GM21619 (cell line): ENCODE measurements around the gene ALOX12B.
"Not testable (repeated sequence)": the region's sequence is repeated elsewhere in the genome, so short reads cannot be mapped to it uniquely, and the experiment has no call there.

Experiments
- ATAC-seq: cut with Tn5 transposase; IDR thresholded peaks from one replicate; pipeline ENCODE4 v1.9.1; 2021; ENCODE audit not compliant: unreplicated experiment

The ALOX12B gene

GRCh38 chr17:8067806-8068205, 19.7 kb downstream of the ALOX12B start:
- ATAC-seq = no peak

DNA sequence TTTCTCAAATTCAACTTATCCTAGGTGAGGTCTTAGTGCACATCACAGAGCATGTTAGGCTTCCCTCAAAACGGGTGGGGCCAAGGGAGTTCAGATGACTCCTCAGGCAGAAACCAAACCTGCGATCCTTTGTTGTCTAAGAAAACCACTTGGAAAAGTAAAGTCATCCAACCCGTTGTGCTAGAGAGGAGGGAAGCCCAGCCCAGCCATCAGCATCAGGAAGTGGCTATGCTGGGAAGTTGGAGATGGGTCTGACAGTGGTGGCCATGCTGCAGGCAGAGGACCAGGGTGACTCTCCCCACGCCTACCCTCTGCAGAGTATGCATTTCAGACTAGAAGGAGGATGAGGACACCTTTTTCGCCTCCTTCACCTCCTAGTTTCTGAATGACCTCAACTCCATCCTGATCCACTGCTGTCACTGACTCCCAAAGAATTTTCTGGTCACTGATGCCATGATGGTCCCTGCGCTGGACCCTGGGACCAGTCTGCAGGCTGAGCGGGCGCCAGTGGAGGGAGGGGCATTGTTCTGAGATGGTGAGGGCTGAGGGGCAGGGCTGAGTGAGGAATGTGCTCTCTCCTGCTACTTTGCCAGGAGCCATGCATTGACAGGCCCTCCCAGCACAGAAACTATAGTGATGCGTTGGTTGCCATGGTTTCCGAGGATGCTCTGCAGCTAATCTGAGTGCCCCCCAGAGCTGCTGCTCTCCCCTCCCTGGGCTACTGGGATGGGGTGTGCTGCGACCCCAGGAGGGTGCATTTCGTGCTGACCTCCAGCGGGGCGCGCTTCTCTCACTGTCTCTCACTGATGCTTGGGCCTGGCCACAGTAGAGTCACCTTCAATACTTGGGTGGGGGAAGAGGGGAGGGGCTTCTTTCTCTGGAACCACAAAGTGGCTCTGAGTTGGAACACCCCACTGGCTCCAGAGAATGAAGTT, 20.4 kb downstream of the ALOX12B start:
- ATAC-seq = no peak

DNA sequence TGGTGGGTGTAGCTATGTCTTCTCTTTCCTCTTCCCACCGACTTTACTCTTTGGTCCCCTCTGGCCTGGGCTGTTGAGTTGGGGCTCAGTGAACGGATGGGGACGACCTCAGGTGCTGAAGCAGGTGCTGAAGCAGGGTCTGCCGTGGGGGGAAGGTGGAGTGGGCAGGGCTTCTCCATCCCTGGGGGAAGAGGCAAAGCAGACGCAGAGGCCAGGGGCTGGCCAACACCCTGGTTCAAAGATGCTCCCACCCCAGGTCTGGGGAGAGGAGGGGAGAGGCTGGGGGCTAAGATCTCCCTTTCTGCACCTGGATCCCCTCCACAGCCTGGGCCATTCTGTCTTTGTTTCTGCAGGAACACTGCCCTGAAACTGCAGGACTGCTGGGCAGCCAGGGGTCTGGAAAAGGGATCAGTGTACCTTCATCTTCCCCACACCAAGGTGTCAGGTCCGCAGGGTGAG, 22.9 kb downstream of the ALOX12B start:
- no peak for ATAC-seq

GRCh38 chr17:8063761-8064534, 23.6 kb downstream of the ALOX12B start:
- ATAC-seq = no peak

DNA sequence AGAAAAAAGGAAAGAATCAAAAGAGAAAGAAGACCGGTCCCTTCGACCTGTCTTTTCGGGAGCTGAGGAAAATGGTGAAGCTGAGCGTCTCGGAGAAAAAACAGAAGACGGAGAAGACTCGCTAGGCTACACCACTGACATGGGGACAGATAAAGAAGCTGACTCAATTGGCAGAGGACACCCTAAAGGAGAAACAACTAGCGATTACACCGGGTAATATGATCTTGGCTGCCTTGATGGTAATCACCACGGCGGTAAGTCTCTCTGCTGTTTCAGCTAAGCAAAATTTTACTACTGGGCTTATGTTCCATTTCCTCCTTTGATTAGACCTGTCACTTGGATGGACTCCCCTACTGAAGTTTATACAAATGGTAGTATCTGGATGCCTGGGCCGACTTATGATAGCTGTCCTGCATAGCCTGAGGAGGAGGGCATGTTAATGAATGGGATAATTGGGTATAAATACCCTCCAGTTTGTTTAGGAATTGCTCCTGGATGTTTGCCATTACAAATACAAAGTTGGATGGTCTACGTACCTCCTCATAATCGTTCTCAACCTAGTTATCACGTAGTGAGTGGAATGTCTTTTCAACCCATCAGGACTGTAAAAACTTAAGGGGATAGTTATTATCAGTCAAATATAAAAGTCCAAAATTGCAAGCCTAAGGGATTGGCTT, 24.6 kb downstream of the ALOX12B start:
- no peak for ATAC-seq

GRCh38 chr17:8062435-8062806, 25.1 kb downstream of the ALOX12B start:
- no peak for ATAC-seq

- not testable (repeated sequence) for ATAC-seq
Measured at GRCh38 chr17:8061851-8062250, 25.7 kb downstream of the ALOX12B start.

DNA sequence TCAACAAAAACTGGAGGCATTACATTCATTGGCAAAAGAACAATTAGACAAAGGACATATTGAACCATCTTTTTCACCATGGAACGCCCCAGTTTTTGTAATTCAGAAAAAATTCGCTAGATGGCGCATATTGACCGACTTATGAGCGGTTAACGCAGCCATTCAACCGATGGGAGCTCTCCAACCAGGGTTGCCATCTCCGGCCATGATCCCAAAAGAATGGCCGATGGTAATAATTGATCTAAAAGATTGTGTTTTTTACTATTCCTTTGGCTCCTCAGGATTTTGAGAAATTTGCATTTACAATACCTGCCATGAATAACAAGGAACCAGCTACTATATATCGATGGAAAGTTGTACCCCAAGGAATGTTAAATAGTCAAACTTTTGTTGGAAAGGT, 27.2 kb downstream of the ALOX12B start:
- ATAC-seq = no peak

- ATAC-seq = no peak
Measured at GRCh38 chr17:8059131-8059530, 28.4 kb downstream of the ALOX12B start.

- ATAC-seq = no peak
Measured at GRCh38 chr17:8057691-8058114, 29.8 kb downstream of the ALOX12B start.

DNA sequence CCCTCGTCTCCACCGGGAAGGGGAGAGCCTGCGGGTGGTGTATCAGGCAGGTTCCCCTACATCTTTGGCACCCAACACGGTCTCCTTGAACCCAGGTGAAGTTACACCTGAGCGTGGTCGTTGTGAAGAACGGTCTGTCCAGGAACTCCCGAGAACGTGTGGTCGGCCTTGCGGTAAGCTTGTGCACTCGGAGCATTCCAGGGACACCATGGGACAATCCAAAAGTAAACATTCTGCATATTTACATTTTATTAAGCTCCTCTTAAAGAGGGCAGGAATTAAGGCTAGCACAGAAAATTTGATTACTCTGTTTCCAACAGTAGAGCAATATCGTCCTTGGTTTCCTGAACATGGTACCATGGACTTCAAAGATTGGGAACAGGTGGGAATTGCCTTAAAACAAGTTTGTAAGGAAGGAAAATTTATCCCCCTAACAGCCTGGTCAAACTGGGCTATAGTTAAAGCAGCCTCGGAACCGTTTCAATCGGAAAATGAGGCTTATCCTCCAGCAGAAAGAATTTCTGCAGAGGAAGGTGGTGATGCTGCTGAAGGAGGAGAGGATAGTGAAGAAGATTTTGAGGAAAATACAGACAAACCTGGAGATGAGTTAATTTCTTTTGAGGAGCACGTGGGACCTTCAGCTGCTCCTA, 30.4 kb downstream of the ALOX12B start:
- no peak for ATAC-seq

DNA sequence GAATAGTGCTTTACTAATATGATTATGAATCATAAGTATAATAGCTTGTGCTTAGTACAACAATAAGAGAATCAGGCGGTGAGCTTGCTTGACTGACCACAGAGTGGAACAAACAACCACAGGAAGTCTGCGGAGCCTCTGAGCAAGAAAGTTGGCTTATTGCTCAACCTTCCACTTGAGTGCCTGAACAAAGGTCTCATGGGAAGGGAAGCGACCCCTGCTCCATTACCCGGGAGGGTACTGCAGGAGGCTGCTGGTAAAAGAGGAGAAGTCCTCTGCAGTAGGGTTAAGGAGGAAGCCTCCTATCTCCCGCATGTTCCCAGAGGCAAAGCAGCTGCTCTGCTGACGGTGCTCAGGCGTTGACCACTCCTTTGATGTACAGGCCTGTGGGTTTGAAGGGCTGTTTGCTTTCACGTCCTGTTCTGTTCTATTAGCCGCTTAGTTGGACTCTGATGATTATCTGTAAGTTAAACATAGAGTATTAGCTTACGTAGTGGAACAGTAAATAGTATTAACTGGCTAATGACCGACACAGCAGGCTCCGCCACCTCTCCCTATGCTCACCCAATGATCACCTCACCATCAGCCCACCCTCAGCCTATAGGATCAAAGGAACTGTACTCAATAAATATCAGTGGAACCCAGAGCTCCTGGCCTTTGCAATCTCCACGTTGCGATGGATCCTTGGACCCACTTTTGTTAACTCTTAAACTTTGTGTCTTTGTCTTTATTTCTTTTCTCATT, 31.1 kb downstream of the ALOX12B start:
- ATAC-seq = peak; percentile 58

DNA sequence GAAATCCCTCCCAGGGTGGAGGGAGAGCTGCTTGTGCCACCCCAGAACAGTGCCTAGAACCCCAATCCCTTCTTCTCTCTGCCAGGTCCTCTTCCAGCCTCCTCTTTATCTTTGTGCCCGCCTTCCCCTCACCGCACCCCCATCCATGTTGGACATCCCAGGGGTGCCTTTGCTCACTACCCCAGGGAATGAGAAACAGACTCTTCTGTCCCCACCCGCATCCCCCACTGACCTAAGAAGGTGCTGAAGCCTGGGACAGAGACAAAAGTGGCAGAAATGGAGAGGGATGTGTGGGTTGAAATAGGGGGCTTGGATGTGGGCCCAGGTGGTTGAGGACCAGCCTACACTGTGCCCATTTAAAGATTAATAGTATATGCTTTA, 31.7 kb downstream of the ALOX12B start:
- ATAC-seq = no peak

DNA sequence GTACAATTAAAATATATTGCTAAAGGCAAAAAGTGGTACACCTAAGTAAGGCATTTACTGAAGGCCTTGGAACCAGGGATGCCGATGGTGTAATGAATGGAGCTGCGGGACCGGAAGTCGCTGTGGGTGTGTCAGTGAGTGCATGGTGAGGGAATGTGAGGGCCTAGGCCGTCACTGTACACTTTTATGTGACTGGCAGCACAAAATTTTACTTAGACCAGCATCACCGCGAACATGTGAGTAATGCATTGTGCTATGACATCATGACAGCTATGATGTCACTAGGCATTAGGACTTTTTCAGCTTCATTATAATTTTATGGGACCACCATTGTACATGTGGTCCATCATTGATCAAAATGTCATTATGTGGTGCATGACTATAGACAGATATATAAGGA, 33.9 kb downstream of the ALOX12B start:
- ATAC-seq = no peak

- ATAC-seq = no peak
Measured at GRCh38 chr17:8052256-8053252, 35.0 kb downstream of the ALOX12B start.

GRCh38 chr17:8051831-8052230, 35.7 kb downstream of the ALOX12B start:
- no peak for ATAC-seq

- no peak for ATAC-seq
Measured at GRCh38 chr17:8048736-8049135, 38.8 kb downstream of the ALOX12B start.

DNA sequence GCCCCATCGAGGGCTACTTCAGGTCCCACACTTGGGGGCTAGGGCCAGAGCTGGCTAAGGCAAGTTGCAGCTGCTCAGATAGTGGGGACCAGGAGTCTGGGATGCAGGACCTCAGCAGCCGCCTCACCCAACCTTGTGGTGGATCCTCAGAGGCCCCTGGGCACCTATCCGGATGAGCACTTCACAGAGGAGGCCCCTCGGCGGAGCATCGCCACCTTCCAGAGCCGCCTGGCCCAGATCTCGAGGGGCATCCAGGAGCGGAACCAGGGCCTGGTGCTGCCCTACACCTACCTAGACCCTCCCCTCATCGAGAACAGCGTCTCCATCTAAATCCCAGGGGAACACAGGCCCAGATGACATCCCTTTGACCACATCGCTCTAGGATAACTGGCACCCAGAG, 39.3 kb downstream of the ALOX12B start:
- no peak for ATAC-seq

DNA sequence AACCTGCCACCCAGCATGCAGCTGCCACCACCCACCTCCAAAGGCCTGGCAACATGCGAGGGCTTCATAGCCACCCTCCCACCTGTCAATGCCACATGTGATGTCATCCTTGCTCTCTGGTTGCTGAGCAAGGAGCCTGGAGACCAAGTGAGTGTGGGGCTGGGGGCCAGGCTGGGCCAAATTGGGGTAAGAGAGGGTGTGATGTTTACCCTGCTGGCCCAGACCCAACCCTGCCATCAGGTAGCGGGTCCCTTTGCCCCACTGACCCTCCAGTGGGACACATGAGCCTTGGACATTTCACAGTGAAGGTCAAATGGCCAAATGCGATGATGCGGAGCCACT, 39.8 kb downstream of the ALOX12B start:
- no peak for ATAC-seq
